HepG2 (cell line): ENCODE measurements around the gene COL18A1. TPM values are rescaled to one million over a fixed set of nuclear protein-coding genes. Genes with fewer than 3 reads are reported as not detected.
A peak's percentile ranks its signal among the peaks of the same experiment; 100 is the strongest.

Experiments
- AHR ChIP-seq: IDR thresholded peaks from 2 replicates; pipeline ENCODE4 v1.6.1; 2018; ENCODE audit warnings: missing genetic modification reagents, missing compliant biosample characterization
- ARNTL ChIP-seq: sonication (generic); formaldehyde crosslinking; IDR thresholded peaks from 2 replicates; pipeline ENCODE4 v1.4.0; 2020; ENCODE audit warnings: mild to moderate bottlenecking, missing genetic modification reagents
- FOXA1 ChIP-seq, 2 experiments: fragments of 450-650 bp in 1 of 2; sonication (generic) in 1 of 2; formaldehyde crosslinking in 1 of 2; IDR thresholded peaks; 2 replicates each; pipeline versions ENCODE4 v1.4.0 to v1.6.1; 2016 to 2020; ENCODE audit warnings: missing genetic modification reagents in 1 of 2
- NAIF1 ChIP-seq: sonication (generic); formaldehyde crosslinking; IDR thresholded peaks from 2 replicates; pipeline ENCODE4 v1.5.0; 2020; ENCODE audit warnings: mild to moderate bottlenecking, missing genetic modification reagents, borderline replicate concordance
- ONECUT2 ChIP-seq: sonication (generic); formaldehyde crosslinking; IDR thresholded peaks from 2 replicates; pipeline ENCODE4 v1.4.0; 2020; ENCODE audit warnings: missing genetic modification reagents
- PHB2 ChIP-seq: fragments of 450-650 bp; IDR thresholded peaks from 2 replicates; pipeline ENCODE4 v1.6.1; 2018; ENCODE audit not compliant: partially characterized antibody
- RORA ChIP-seq: sonication (generic); formaldehyde crosslinking; IDR thresholded peaks from 2 replicates; pipeline ENCODE4 v1.5.0; 2020; ENCODE audit warnings: mild to moderate bottlenecking, missing genetic modification reagents, moderate library complexity
- SNAPC2 ChIP-seq: sonication (generic); formaldehyde crosslinking; IDR thresholded peaks from 2 replicates; pipeline ENCODE4 v1.8.1; 2022; ENCODE audit warnings: mild to moderate bottlenecking, missing genetic modification reagents
- YEATS4 ChIP-seq: sonication (generic); formaldehyde crosslinking; IDR thresholded peaks from 2 replicates; pipeline ENCODE4 v1.4.0; 2020; ENCODE audit warnings: missing genetic modification reagents, borderline replicate concordance
- ZNF33A ChIP-seq: sonication (generic); formaldehyde crosslinking; IDR thresholded peaks from 2 replicates; pipeline ENCODE4 v1.5.1; 2020; ENCODE audit warnings: missing genetic modification reagents, mild to moderate bottlenecking, moderate library complexity, borderline replicate concordance
- ZNF761 ChIP-seq: sonication (generic); formaldehyde crosslinking; conservative IDR thresholded peaks from 2 replicates; pipeline ENCODE4 v1.4.0; 2020; ENCODE audit warnings: mild to moderate bottlenecking, missing genetic modification reagents
- ZSCAN21 ChIP-seq: sonication (generic); formaldehyde crosslinking; IDR thresholded peaks from 2 replicates; pipeline ENCODE4 v1.8.0; 2022; ENCODE audit warnings: mild to moderate bottlenecking, missing genetic modification reagents, moderate library complexity, borderline replicate concordance
- polyA plus RNA-seq, 8 experiments: library from polyadenylated mRNA; depleted of rRNA in 3 of 8; stranded (reverse) in 7 of 8; unstranded in 1 of 8; fragments of >200 nt; fragmentation: Illumina TruSeq in 4 of 8; extraction: Trizol in 4 of 8; gene quantifications; 2 replicates each; pipeline versions ENCODE4 v1.2.1 to v1.2.3, GENCODE V29; 2011 to 2016; ENCODE audit warnings: low read depth in 4 of 8, missing spikeins in 1 of 8, mixed read lengths in 1 of 8; ENCODE audit not compliant: insufficient read depth in 1 of 8
- total RNA-seq, 5 experiments: library from RNA; depleted of rRNA; stranded (reverse); fragments of >200 nt; fragmentation: Illumina TruSeq; extraction: Trizol; gene quantifications; 2 replicates each; pipeline ENCODE4 v1.2.3, GENCODE V29; 2016; ENCODE audit warnings: low read depth in 1 of 5
- TF ChIP-seq, protein P1 (sequence below), 2 experiments: sonication (generic) in 1 of 2; formaldehyde crosslinking in 1 of 2; IDR thresholded peaks; 2 replicates each; pipeline versions ENCODE4 v1.4.0 to v1.6.1; 2016 to 2020; ENCODE audit warnings: borderline replicate concordance in 1 of 2, low read depth in 1 of 2, mild to moderate bottlenecking in 1 of 2, missing genetic modification reagents in 1 of 2
- TF ChIP-seq, protein P2 (sequence below): sonication (generic); formaldehyde crosslinking; IDR thresholded peaks from 2 replicates; pipeline ENCODE4 v1.5.1; 2020; ENCODE audit warnings: missing genetic modification reagents, mild to moderate bottlenecking, borderline replicate concordance
- TF ChIP-seq, protein P3 (sequence below): fragments of 450-650 bp; IDR thresholded peaks from 2 replicates; pipeline ENCODE4 v1.6.1; 2017; ENCODE audit warnings: mild to moderate bottlenecking
- TF ChIP-seq, protein P4 (sequence below): sonication (generic); formaldehyde crosslinking; IDR thresholded peaks from 2 replicates; pipeline ENCODE4 v1.9.0; 2021; ENCODE audit warnings: missing genetic modification reagents, borderline replicate concordance

The COL18A1 gene
- total and polyA plus RNA-seq, 2 of the 13 experiments (the other 11 are each of a cell fraction or from before 2014, with no cell fraction given), result 79.0 to 102 TPM

DNA sequence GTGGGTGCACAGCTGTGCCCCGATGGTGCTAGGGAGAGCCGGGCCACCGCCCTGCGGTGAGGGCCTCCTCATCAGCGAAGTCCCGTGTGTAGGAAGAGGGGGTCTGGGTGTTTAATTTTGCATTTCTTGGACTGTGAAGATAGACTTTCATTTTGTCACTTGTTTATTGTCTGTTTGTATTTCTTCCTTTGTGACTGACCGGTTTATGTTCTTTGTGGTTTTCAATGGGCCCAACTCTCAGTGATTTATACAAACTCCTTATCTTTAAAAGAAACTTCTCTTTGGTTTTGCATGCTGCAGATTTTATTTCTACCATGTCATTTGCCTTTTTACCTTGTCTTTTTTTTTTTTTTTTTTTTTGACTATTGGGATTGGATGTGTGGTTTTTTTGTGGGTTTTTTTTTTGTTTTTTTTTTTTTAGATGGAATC is 65.1 kb downstream of the COL18A1 start (continued):
- TF ChIP-seq, protein P1, sequence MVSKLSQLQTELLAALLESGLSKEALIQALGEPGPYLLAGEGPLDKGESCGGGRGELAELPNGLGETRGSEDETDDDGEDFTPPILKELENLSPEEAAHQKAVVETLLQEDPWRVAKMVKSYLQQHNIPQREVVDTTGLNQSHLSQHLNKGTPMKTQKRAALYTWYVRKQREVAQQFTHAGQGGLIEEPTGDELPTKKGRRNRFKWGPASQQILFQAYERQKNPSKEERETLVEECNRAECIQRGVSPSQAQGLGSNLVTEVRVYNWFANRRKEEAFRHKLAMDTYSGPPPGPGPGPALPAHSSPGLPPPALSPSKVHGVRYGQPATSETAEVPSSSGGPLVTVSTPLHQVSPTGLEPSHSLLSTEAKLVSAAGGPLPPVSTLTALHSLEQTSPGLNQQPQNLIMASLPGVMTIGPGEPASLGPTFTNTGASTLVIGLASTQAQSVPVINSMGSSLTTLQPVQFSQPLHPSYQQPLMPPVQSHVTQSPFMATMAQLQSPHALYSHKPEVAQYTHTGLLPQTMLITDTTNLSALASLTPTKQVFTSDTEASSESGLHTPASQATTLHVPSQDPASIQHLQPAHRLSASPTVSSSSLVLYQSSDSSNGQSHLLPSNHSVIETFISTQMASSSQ (IDR thresholded peaks at IDR 0.05; ENCODE audit: low read depth), result no peak
- TF ChIP-seq, protein P1 (CRISPR knock-in tag; IDR thresholded peaks at IDR 0.05; ENCODE audit: borderline replicate concordance), result no peak
- TF ChIP-seq RORA (no peak), ZSCAN21 (CRISPR knock-in tag) (0 out of 2 replicates have a peak, but pooled peaks have one; percentile 7), ONECUT2 (CRISPR knock-in tag) (no peak), ARNTL (no peak), NAIF1 (CRISPR knock-in tag) (no peak), ZNF33A (no peak), AHR (CRISPR knock-in tag) (no peak), FOXA1 (IDR thresholded peaks at IDR 0.05) (no peak), FOXA1 (CRISPR knock-in tag; IDR thresholded peaks at IDR 0.05) (no peak), ZNF761 (CRISPR knock-in tag) (0 out of 2 replicates have a peak, but pooled peaks have one; percentile 6), PHB2 (no peak), YEATS4 (CRISPR knock-in tag) (no peak), SNAPC2 (CRISPR knock-in tag) (no peak)
- TF ChIP-seq, protein P2, sequence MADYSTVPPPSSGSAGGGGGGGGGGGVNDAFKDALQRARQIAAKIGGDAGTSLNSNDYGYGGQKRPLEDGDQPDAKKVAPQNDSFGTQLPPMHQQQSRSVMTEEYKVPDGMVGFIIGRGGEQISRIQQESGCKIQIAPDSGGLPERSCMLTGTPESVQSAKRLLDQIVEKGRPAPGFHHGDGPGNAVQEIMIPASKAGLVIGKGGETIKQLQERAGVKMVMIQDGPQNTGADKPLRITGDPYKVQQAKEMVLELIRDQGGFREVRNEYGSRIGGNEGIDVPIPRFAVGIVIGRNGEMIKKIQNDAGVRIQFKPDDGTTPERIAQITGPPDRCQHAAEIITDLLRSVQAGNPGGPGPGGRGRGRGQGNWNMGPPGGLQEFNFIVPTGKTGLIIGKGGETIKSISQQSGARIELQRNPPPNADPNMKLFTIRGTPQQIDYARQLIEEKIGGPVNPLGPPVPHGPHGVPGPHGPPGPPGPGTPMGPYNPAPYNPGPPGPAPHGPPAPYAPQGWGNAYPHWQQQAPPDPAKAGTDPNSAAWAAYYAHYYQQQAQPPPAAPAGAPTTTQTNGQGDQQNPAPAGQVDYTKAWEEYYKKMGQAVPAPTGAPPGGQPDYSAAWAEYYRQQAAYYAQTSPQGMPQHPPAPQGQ, result 0 out of 2 replicates have a peak, but pooled peaks have one; percentile 5
- TF ChIP-seq, protein P3, sequence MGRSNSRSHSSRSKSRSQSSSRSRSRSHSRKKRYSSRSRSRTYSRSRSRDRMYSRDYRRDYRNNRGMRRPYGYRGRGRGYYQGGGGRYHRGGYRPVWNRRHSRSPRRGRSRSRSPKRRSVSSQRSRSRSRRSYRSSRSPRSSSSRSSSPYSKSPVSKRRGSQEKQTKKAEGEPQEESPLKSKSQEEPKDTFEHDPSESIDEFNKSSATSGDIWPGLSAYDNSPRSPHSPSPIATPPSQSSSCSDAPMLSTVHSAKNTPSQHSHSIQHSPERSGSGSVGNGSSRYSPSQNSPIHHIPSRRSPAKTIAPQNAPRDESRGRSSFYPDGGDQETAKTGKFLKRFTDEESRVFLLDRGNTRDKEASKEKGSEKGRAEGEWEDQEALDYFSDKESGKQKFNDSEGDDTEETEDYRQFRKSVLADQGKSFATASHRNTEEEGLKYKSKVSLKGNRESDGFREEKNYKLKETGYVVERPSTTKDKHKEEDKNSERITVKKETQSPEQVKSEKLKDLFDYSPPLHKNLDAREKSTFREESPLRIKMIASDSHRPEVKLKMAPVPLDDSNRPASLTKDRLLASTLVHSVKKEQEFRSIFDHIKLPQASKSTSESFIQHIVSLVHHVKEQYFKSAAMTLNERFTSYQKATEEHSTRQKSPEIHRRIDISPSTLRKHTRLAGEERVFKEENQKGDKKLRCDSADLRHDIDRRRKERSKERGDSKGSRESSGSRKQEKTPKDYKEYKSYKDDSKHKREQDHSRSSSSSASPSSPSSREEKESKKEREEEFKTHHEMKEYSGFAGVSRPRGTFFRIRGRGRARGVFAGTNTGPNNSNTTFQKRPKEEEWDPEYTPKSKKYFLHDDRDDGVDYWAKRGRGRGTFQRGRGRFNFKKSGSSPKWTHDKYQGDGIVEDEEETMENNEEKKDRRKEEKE, result no peak
- TF ChIP-seq, protein P4, sequence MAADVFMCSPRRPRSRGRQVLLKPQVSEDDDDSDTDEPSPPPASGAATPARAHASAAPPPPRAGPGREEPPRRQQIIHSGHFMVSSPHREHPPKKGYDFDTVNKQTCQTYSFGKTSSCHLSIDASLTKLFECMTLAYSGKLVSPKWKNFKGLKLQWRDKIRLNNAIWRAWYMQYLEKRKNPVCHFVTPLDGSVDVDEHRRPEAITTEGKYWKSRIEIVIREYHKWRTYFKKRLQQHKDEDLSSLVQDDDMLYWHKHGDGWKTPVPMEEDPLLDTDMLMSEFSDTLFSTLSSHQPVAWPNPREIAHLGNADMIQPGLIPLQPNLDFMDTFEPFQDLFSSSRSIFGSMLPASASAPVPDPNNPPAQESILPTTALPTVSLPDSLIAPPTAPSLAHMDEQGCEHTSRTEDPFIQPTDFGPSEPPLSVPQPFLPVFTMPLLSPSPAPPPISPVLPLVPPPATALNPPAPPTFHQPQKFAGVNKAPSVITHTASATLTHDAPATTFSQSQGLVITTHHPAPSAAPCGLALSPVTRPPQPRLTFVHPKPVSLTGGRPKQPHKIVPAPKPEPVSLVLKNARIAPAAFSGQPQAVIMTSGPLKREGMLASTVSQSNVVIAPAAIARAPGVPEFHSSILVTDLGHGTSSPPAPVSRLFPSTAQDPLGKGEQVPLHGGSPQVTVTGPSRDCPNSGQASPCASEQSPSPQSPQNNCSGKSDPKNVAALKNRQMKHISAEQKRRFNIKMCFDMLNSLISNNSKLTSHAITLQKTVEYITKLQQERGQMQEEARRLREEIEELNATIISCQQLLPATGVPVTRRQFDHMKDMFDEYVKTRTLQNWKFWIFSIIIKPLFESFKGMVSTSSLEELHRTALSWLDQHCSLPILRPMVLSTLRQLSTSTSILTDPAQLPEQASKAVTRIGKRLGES, result no peak
